Keratinocyte (primary cell): ENCODE measurements around the gene OR10H2. TPM values are rescaled to one million over a fixed set of nuclear protein-coding genes. Genes with fewer than 3 reads are reported as not detected.
"Not testable (repeated sequence)": the region's sequence is repeated elsewhere in the genome, so short reads cannot be mapped to it uniquely, and the experiment has no call there.

Source experiments
- DNase-seq: peaks from one replicate; pipeline ENCODE4 v3.0.0-alpha.2; 2011; ENCODE audit warnings: low read depth, missing footprints, low spot score
- FAIRE-seq: peaks from 2 replicates; lab custom pipeline; 2011; peaks lifted over from hg19 to GRCh38; lab: Jason Lieb, UNC
- H2AFZ ChIP-seq: 2 replicates; pipeline ENCODE4 v1.6.0; 2012; ENCODE audit warnings: low read length, control low read depth, inconsistent platforms; ENCODE audit not compliant: control insufficient read depth
- H3K27ac ChIP-seq: 2 replicates; pipeline ENCODE4 v1.5.1; 2011; ENCODE audit warnings: low read length; ENCODE audit not compliant: control insufficient read depth, insufficient read depth
- H3K27me3 ChIP-seq: 3 replicates; pipeline ENCODE4 v1.6.0; 2011; ENCODE audit warnings: low read length; ENCODE audit not compliant: control insufficient read depth, insufficient read depth; ENCODE audit errors: extremely low read depth
- H3K36me3 ChIP-seq, 2 experiments: 2 replicates in 1 of 2; 3 replicates in 1 of 2; pipeline ENCODE4 v1.5.1; 2011; ENCODE audit warnings: low read length in 2 of 2, mild to moderate bottlenecking in 1 of 2; ENCODE audit not compliant: control insufficient read depth in 2 of 2, insufficient read depth in 2 of 2; ENCODE audit errors: extremely low read depth in 1 of 2
- H3K4me1 ChIP-seq: 3 replicates; pipeline ENCODE4 v1.5.1; 2011; ENCODE audit warnings: low read length; ENCODE audit not compliant: control insufficient read depth, insufficient read depth; ENCODE audit errors: extremely low read depth
- H3K4me2 ChIP-seq: 3 replicates; pipeline ENCODE4 v1.6.0; 2011; ENCODE audit warnings: low read depth, low read length; ENCODE audit not compliant: control insufficient read depth, insufficient read depth; ENCODE audit errors: extremely low read depth
- H3K4me3 ChIP-seq, 3 experiments: fragments of 200-600 bp in 1 of 3; sonication (generic) in 1 of 3; 2 replicates in 2 of 3; 3 replicates in 1 of 3; pipeline ENCODE4 v1.5.1; 2011 to 2016; ENCODE audit warnings: low read length in 3 of 3, mild to moderate bottlenecking in 3 of 3, control low read depth in 2 of 3, inconsistent platforms in 1 of 3, low read depth in 1 of 3, mixed read lengths in 1 of 3, mixed run types in 1 of 3, moderate library complexity in 1 of 3; ENCODE audit not compliant: control insufficient read depth in 2 of 3, insufficient read depth in 2 of 3; ENCODE audit errors: extremely low read depth in 1 of 3
- H3K79me2 ChIP-seq: 2 replicates; pipeline ENCODE4 v1.6.0; 2012; ENCODE audit warnings: low read length; ENCODE audit not compliant: control insufficient read depth, insufficient read depth
- H3K9ac ChIP-seq: 3 replicates; pipeline ENCODE4 v1.6.0; 2011; ENCODE audit warnings: low read length; ENCODE audit not compliant: control insufficient read depth, insufficient read depth; ENCODE audit errors: extremely low read depth
- H3K9me1 ChIP-seq: 3 replicates; pipeline ENCODE4 v1.6.0; 2011; ENCODE audit warnings: low read length; ENCODE audit not compliant: control insufficient read depth, insufficient read depth; ENCODE audit errors: extremely low read depth
- H3K9me3 ChIP-seq: 2 replicates; pipeline ENCODE4 v1.5.1; 2012; ENCODE audit warnings: low read depth, low read length; ENCODE audit not compliant: control insufficient read depth
- H4K20me1 ChIP-seq: 3 replicates; pipeline ENCODE4 v1.6.0; 2011; ENCODE audit warnings: low read length; ENCODE audit not compliant: control insufficient read depth, insufficient read depth; ENCODE audit errors: extremely low read depth
- EZH2 ChIP-seq: IDR thresholded peaks from one replicate; pipeline ENCODE4 v1.6.1; 2012; ENCODE audit warnings: inconsistent platforms, mild to moderate bottlenecking, low read length, moderate library complexity
- dilution Hi-C: fragments of 300-500 bp; cut with MboI; formaldehyde crosslinking; loops from one replicate; pipeline ENCODE4 v1.7.0; 2020; ENCODE audit warnings: low sequenced_read_pairs; ENCODE audit not compliant: extremely low pct_ligation_motif_present
- polyA minus RNA-seq, 3 experiments: library from RNA; depleted of rRNA, polyadenylated mRNA; stranded (reverse); fragments of >200 nt; gene quantifications; 1 replicate in 1 of 3; 2 replicates in 1 of 3; 3 replicates in 1 of 3; pipeline ENCODE4 v1.2.3, GENCODE V29; 2011
- polyA plus RNA-seq, 5 experiments: library from polyadenylated mRNA; depleted of rRNA in 3 of 5; stranded (reverse) in 3 of 5; stranded (forward) in 1 of 5; unstranded in 1 of 5; fragments of >200 nt; gene quantifications; 1 replicate in 1 of 5; 2 replicates in 3 of 5; 3 replicates in 1 of 5; pipeline versions ENCODE4 v1.2.1 to v1.2.3, GENCODE V29; 2011 to 2012; ENCODE audit warnings: missing spikeins in 2 of 5, low read depth in 1 of 5, low replicate concordance in 1 of 5
- TF ChIP-seq, protein P1 (sequence below), 3 experiments: IDR thresholded peaks in 1 of 3; conservative IDR thresholded peaks in 1 of 3; optimal IDR thresholded peaks in 1 of 3; 2 replicates in 2 of 3; 3 replicates in 1 of 3; pipeline versions ENCODE3 to v1.5.1; 2011; ENCODE audit warnings: low read length in 3 of 3, mild to moderate bottlenecking in 3 of 3, moderate library complexity in 2 of 3, control low read depth in 1 of 3, inconsistent platforms in 1 of 3; ENCODE audit not compliant: insufficient read depth in 2 of 3; ENCODE audit errors: extremely low read depth in 1 of 3

Gene OR10H2, protein sequence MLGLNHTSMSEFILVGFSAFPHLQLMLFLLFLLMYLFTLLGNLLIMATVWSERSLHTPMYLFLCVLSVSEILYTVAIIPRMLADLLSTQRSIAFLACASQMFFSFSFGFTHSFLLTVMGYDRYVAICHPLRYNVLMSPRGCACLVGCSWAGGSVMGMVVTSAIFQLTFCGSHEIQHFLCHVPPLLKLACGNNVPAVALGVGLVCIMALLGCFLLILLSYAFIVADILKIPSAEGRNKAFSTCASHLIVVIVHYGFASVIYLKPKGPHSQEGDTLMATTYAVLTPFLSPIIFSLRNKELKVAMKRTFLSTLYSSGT
- polyA plus RNA-seq (not detected in 3 replicates), polyA minus RNA-seq (not detected in 3 replicates)
- polyA plus RNA-seq (2011; ENCODE audit: low read depth) = not detected
- not detected in 2 replicates for polyA plus RNA-seq (2011; cell fraction: cytosol; rRNA removed)
- not detected in 2 replicates for polyA plus RNA-seq (2011; cell fraction: nucleus; rRNA removed)
- not detected in 2 replicates for polyA plus RNA-seq (2012; ENCODE audit: low replicate concordance)
- polyA minus RNA-seq (2011; cell fraction: cytosol; rRNA and poly(A)+ RNA removed) = not detected
- not detected in 2 replicates for polyA minus RNA-seq (2011; cell fraction: nucleus; rRNA and poly(A)+ RNA removed)

- H3K9me3 ChIP-seq = no peaks in the 10 kb centered on the region
- no peak within 1 kb of the TSS for H3K4me3 ChIP-seq
- no peaks in the 10 kb centered on the region for H3K9me1 ChIP-seq
- no peak within 1 kb of the TSS for H2AFZ ChIP-seq
- no peaks in the 10 kb centered on the region for H3K4me1 ChIP-seq
- H3K9ac ChIP-seq = no peak within 1 kb of the TSS
- H3K27me3 ChIP-seq = peaks cover 9% of the 10 kb centered on the region
- TF ChIP-seq, protein P1, sequence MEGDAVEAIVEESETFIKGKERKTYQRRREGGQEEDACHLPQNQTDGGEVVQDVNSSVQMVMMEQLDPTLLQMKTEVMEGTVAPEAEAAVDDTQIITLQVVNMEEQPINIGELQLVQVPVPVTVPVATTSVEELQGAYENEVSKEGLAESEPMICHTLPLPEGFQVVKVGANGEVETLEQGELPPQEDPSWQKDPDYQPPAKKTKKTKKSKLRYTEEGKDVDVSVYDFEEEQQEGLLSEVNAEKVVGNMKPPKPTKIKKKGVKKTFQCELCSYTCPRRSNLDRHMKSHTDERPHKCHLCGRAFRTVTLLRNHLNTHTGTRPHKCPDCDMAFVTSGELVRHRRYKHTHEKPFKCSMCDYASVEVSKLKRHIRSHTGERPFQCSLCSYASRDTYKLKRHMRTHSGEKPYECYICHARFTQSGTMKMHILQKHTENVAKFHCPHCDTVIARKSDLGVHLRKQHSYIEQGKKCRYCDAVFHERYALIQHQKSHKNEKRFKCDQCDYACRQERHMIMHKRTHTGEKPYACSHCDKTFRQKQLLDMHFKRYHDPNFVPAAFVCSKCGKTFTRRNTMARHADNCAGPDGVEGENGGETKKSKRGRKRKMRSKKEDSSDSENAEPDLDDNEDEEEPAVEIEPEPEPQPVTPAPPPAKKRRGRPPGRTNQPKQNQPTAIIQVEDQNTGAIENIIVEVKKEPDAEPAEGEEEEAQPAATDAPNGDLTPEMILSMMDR (optimal IDR thresholded peaks at IDR 0.05 in 1 of 3, IDR thresholded peaks at IDR 0.05 in 1 of 3, conservative IDR thresholded peaks at IDR 0.05 in 1 of 3; ENCODE audit: extremely low read depth in 1 of 3, insufficient read depth in 2 of 3, low read length in 3 of 3) = no peak
- no peak for TF ChIP-seq EZH2
- no peak for FAIRE-seq
- no peak within 1 kb of the TSS for H3K27ac ChIP-seq
- H3K36me3 ChIP-seq = no peaks in the 10 kb centered on the region
- dilution Hi-C loops = no loop called here
- no peaks in the 10 kb centered on the region for H4K20me1 ChIP-seq
- DNase-seq = no peak
- no peak within 1 kb of the TSS for H3K4me2 ChIP-seq
- no peaks in the 10 kb centered on the region for H3K79me2 ChIP-seq
Measured at GRCh38 chr19:15727724-15728123, at the start of gene OR10H2. Gene OR10H2, plus strand, starts transcription at chr19:15728024. Its CDS starts 20 bp downstream, at chr19:15728044.

DNA sequence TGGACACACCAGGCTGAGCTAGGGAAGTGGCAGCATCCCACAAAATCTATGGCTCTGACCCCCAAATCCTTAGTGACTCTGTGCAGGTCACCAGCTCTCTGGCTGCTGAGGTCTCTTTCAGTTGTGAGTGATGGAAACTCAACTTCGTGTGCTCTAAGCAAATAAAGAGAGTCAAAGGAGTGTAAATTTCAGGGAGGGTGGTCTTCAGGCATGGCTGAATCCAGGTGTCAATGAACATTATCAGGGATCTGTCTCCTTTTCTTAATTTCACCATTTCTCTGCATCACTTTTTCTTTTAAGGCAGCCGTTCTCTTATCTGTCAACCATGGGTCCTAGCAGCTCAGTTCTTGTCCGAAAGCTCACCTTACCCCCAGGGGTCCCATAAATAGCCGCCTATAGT lies 48.7 kb upstream of the OR10H2 start:
- Histone ChIP-seq H3K9ac (no peak overlapping the region), H3K9me3 (no peaks in the 10 kb centered on the region), H4K20me1 (no peaks in the 10 kb centered on the region), H3K79me2 (no peaks in the 10 kb centered on the region), H3K4me3 (no peak overlapping the region), H3K36me3 (no peaks in the 10 kb centered on the region), H3K27me3 (peaks cover 4% of the 10 kb centered on the region), H3K9me1 (no peaks in the 10 kb centered on the region), H3K27ac (no peak overlapping the region), H3K4me1 (no peaks in the 10 kb centered on the region), H3K4me2 (no peak overlapping the region), H2AFZ (no peak overlapping the region)
- DNase-seq = no peak
- dilution Hi-C loops = no loop called here
- FAIRE-seq = no peak
- TF ChIP-seq, protein P1 (optimal IDR thresholded peaks at IDR 0.05 in 1 of 3, IDR thresholded peaks at IDR 0.05 in 1 of 3, conservative IDR thresholded peaks at IDR 0.05 in 1 of 3; ENCODE audit: extremely low read depth in 1 of 3, insufficient read depth in 2 of 3, low read length in 3 of 3) = no peak
- TF ChIP-seq EZH2 = no peak

DNA sequence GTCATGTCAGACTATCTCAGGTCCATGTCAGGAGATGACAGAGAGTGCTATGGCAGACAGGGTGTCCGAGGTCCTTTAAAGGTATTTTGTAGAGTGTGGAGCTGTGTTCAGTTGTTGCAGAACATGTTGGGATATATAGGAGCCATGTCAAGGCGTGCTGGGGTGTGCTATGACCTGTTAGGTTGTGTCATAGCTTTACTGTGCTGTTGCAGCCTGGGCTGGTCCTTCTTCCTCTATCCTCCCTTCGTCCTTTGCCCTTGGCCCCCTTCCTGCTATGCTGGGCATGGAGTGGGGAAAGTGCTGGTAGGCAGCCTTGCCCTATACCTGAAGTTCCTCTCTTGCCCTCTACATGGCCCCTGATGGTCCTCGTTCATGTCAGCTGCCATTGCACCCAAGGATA lies 48.0 kb upstream of the OR10H2 start:
- H3K4me1 ChIP-seq, H2AFZ ChIP-seq, H3K27ac ChIP-seq, H3K4me3 ChIP-seq, H3K9me1 ChIP-seq, FAIRE-seq, H3K9me3 ChIP-seq, H3K4me2 ChIP-seq, H3K27me3 ChIP-seq, DNase-seq, H3K79me2 ChIP-seq, H4K20me1 ChIP-seq, dilution Hi-C loops, H3K9ac ChIP-seq, H3K36me3 ChIP-seq: not testable (repeated sequence)
